SIG-M5 (cell line): Measurements from ENCODE around the gene RMI2.

Experiments
- DNase-seq: peaks from one replicate; lab custom pipeline; 2025; lab: John Stamatoyannopoulos, UW

Gene RMI2

DNA sequence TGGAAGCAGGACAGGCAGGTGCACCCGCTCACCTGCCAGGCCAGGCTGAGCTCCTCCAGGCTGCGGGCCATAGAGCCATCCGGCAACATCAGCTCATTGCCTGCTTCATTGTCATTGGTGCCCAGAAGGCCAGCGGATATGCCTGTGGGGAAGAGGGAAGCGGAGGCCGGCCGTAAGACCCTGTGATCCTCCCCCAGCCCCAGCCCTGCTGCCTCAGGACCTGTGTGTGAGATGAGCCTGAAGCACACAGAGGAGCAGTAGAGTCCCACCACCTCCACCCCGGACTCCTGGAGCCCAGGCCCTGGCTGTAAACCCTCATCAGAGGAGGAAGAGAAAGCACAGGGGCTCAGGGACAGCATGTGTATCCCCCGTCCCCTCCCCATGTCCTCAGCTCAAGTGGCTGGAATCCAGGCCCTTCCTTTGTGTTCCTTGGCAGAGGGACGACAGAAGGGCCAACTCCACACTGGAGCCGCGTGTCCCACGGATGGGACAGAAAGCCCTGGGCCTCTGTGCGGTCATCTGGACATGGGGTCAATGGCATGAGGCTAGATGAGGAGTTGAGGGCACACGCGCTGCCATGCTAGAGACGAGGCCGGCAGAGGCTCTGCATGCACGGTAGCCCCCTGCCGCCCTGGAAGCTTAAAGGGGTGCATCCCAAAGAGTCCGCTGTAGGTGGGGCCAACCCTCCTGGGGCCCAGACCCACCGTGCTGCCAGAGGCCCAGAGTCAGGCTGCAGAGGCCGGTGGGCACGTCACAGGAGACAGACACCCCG lies 39.1 kb downstream of the RMI2 start:
- DNase-seq = no peak

GRCh38 chr16:11384956-11385586 lies 39.8 kb downstream of the RMI2 start:
- DNase-seq = no peak

DNA sequence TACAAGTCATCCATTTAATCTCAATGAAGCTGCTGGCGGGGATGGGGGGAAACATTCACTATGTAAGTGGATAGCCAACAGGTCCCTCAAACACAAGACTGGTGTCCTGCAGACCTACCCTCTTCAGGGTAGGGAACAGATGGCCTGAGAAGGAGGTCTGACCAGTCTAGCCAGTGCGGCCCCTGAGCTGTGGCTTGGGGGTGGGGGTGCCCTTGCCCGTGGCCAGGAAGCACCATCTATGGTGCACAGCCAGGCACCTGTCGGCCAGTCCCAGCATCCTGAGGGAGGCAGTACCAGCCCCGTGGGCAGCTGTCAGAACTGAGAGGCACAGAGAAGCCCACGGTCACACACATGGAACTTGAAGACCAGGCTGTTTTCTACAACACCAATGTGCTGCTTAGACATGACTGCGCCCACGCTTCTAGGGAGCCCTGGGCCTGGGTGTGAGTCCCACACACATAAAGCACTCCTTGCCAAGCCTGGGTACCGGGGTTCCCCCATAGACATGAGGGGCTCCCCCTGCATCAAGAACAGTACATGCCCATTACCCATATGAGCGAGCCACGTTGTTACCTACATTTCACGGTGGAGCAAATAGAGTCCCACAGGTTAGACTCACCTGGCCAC lies 40.9 kb downstream of the RMI2 start:
- no peak for DNase-seq

DNA sequence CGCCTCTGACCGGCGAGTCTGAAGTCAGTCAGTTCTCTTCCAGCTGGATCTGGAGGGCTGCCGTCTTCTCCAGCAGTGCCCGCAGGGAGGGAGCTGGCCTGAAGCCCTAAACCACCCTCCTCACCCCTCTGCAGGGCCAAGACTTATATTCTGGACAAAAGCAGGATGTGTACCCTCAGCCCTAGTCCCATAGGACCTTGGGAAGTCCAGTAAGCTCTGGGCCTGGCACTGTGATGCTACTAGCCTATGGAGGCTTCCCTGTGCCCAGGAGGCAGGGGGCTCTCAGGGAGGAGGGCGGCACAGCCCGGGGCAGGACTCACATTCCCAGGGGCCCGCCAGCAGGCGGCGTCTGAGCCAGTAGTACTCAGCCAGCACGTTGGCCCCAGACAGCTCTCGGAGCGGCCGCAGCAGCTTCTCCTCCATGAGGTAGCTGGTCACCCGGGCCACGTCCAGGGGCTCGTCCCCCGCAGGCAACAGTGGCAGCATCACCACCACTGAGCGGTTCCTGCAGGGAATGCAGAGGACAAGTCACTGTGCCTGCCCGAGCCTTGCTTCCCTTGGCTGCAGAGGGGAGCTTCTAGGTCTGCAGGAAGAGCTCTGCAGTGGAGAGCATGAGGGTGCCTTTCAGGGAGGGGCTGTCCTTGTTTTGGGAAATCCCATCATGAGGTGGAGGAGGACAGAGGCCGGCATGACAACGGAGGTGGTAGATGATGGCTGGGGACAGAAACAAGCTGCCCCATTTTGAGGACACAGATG lies 41.7 kb downstream of the RMI2 start:
- no peak for DNase-seq

GRCh38 chr16:11389083-11389482 lies 43.8 kb downstream of the RMI2 start:
- DNase-seq = no peak

DNA sequence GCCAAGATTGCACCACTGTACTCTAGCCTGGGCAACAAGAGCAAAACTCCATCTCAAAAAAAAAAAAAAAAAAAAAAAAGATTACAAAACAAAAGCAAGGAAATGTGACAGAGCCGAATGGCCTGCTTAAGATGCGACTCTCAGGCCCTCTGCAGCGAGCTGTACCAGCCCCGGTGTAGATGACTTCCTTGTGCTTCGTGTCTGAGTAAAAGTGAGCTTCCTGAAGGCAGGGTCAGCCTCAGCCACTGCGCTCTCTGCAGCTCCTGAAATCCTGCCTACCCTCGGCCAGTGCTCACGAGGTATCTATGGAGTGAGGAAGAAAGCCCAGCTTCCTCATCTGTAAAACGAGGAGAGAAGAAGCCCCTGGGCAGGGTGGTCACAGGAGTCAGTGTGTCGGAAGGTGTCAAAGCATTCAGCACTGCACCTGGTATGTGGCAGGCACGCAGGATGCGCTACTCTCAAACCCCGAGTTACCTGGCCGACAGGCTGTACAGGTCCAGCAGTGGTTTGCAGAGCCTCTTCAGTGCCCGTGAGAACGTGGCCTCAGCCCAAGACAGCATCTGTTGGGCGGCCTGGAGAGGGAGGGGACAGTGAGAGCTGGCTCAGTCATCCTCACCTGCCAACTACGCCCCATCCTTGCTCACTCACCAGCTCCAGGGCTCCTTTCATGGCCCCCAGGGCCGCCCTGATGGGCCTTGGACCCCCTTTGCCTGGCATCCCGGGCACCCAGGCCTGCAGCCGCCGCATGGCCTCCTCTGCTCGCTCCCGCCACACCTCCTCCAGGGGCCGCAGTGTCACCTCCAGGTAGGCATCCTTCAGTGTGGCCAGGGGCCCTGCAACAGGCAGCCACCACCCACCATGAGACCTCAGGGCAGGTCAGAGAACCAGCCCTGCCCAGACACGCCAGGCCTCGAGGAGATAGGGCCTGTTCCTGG lies 44.6 kb downstream of the RMI2 start:
- DNase-seq = no peak

- no peak for DNase-seq
Measured at GRCh38 chr16:11390573-11391495, 45.6 kb downstream of the RMI2 start.

DNA sequence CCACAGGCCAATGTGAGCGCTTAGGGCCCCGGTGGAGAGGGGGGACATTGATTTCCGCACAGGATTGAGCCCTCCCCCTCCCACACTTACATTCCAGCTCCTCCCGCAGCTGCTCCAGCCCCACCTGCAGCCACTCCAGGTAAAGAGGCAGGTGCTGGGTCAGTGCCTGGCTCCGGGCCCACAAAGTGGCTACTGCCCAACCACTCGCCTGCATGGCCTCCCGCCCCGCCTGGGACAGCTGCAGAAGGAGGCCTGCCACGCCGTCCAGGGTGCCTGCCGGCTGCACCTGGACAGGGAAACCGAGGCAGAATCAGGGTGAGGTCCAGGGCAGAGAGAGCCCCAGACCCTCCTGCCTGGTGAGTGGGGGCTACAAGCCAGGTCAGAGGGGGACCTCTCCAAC lies 46.3 kb downstream of the RMI2 start:
- DNase-seq = no peak

DNA sequence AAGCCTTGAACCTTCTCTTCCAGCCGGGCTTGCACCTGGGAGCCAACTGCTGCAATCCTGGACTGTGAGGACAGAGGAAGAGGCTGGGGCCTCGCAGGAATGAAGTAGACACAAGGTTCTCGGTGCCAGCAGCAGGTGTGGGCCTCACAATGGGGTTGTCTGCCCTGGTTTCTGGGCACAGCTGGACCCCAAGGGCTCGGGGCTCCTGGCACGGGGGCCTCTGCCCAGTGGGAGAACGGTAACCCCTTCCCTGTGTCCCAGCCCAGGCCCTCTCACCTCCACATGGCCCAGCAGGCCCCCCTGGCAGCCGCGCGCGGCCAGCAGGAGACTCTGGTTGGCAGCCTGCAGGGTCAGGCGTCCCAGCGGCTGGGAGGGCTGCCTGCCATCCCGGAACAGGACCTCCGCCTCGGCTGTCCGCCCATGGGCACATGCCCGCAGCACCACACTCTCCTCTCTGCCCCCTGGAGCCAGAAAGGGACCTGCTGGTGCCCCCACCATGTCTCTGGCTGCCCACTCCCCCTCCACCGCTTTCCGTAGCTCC lies 46.9 kb downstream of the RMI2 start:
- no peak for DNase-seq

- DNase-seq = no peak
Measured at GRCh38 chr16:11393366-11393765, 48.1 kb downstream of the RMI2 start.

DNA sequence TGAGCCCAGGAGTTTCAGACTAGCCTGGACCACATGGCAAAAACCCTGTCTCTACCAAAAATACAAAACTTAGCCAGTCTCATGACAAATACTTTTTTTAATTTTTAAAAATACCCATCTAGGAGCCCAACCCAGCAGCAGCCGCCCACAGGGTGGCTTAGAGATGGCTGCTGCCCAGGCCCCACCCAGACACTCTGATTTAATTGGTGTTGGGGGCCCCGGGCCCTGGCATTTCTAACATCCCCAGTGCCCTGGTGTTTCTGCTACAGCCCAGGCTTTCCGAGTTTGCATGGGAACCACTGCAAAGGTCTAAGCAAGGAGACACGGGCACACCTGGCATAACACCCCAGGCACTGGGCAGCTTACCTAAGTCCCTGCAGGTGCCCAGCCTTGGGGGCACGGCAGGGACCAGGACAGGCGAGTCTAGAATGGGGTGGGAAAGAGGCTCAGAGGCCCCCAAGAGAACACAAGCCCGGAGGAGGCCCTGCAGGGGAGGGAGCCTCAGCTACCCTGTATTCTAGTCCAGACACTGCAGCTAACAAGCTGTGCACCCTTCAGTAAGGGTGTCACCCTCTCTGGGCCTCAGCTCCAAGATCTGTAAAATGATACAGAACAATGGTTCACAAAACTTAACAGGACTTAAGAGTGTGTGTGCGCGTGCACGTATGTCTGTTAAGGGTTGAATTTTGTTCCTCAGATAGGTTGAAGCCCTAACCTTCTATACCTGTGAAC lies 48.8 kb downstream of the RMI2 start:
- DNase-seq = no peak

DNA sequence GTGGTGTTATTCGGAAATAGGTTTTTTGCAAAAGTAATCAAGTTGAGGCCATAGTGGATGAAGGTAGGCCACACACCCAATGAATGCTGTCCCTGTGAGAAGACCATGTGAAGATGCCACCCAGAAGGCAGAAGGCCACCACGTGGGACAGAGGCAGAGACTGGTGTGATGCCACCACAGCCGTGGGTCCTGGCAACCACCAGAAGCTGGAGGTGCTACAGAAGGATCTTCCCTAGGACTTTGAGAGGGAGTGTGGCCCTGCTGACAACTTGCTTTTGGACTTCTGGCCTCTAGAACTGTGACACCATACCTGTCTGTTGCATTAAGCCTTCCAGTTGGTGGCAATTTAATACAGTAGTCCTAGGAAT lies 49.3 kb downstream of the RMI2 start:
- DNase-seq = no peak

DNA sequence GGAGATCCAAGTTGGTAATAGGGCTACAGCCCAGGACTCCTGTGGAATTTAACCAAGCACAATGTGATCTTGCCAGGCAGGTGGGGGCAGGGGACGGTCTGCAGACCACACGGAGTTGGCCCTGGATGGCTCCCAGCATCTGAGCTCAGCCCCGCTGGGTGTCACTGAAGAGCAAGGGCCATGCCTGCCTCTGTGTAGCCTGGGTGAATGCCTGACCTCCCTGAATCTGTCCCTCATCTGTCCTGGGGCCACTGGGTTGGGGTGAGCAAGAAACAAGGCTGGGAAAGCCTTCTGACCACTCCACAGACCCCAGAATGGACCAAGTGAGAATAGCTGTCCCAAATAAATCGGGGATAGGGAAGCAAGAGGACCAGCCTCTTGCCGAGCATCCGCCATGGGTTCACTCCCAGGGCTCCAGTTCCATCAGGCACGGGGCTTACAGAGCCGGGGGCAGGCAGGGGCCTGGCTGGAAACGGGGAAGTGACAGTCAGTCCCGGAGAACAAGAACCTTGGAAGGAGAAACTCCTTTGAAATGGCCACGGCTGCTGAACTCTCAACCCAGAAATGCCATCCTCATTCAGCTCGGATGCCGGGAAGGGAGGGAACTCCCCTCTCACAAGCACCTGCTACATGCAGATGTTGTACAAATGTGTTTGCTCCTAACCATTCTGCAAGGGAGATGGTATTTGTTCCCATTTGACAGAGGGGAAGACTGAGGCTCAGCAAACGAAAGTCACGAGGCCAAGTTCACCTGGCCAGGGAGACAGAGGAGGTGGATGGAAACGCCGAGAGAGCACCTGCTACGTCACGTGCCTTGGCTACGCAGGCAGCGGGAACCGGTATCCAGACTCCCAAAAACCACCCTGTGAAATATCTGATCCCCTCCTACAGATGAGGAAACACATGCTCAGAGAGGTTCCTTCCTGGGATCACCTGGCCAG lies 50.0 kb downstream of the RMI2 start:
- DNase-seq = no peak

DNA sequence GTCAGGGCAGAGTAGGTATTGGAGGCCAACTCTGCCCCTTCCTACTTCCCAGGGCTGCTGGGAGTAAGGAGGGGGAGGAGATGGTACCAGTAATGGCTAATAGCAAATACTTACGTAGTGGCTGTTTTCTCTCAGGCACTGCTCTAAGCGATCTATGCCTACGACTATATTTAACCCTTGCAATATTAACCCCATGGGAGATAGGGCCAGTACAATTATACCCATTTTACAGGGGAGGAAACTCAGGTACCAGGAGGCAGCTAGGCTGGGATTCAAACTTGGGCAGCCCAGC lies 50.6 kb downstream of the RMI2 start:
- no peak for DNase-seq

DNA sequence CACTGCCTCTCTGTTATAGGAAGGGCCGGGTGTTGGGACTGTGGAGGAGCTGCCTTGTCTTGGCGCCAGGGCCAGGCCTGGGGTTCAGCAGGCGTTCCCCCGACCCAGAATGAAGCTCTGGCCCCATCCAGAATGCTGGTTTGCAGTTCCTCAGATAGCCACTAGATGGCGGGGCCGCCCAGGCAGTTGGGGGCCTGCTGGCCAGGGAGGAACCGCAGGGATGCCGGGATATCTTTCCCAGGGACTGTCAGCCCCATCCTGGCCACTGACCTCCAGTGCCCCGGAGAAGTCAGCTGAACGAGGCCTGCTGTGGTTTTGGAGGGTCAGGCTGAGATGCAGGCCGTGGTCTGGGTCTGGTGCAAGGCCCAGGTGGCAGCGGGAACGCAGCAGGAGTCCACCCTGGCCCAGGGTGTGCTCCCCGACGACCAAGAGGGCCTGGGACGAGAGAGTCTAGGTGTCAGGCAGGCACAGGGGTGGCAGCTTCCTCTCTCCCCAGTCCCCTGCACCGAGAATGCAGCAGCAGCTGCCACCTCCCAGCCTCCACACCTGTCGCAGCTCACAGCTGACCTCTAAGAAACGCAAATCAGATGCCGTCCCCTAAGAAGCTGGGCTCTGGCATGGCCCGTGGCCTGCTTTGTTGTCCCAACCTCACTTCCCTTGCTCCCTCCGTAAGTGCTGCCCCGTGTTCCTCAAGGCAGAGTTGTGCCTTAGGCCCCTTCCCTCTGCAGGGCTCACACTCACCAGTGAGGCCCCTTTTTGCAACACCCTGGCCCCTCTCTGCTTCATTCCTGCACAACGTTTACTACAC lies 51.2 kb downstream of the RMI2 start:
- DNase-seq = no peak

GRCh38 chr16:11398136-11398535 lies 52.9 kb downstream of the RMI2 start:
- DNase-seq = no peak

- DNase-seq = no peak
Measured at GRCh38 chr16:11398851-11399250, 53.6 kb downstream of the RMI2 start.
